Mucosa of rectum (tissue), 2 donors: ENCODE results near the gene DLL3.

Experiments
- H3K27ac ChIP-seq, 2 donors: one replicate each; pipeline ENCODE4 v1.7.0; 2013; ENCODE audit warnings: inconsistent platforms in 2 of 2, low read depth in 2 of 2, low read length in 2 of 2
- H3K27me3 ChIP-seq, 2 donors: one replicate each; pipeline ENCODE4 v1.7.0; 2013; ENCODE audit warnings: low read length in 2 of 2; ENCODE audit not compliant: control insufficient read depth in 2 of 2, insufficient read depth in 2 of 2
- H3K36me3 ChIP-seq, 2 donors: one replicate each; pipeline ENCODE4 v1.7.0; 2013; ENCODE audit warnings: low read length in 2 of 2; ENCODE audit not compliant: control insufficient read depth in 2 of 2, insufficient read depth in 2 of 2
- H3K4me1 ChIP-seq, 2 donors: one replicate each; pipeline ENCODE4 v1.7.0; 2013; ENCODE audit warnings: low read length in 2 of 2, mild to moderate bottlenecking in 1 of 2; ENCODE audit not compliant: control insufficient read depth in 2 of 2, insufficient read depth in 2 of 2
- H3K4me3 ChIP-seq, 2 donors: one replicate each; pipeline ENCODE4 v1.7.0; 2013; ENCODE audit warnings: low read length in 2 of 2
- H3K9ac ChIP-seq, 2 donors: one replicate each; pipeline ENCODE4 v1.7.0; 2013; ENCODE audit warnings: low read length in 2 of 2, low read depth in 1 of 2, mild to moderate bottlenecking in 1 of 2
- H3K9me3 ChIP-seq, 2 donors: one replicate each; pipeline ENCODE4 v1.7.0; 2013; ENCODE audit warnings: low read length in 2 of 2; ENCODE audit not compliant: control insufficient read depth in 2 of 2
- donor health status: healthy.
- donor health status: Normal muscosa, but diverticular disease.

Gene DLL3

GRCh38 chr19:39500543-39500942 lies 1.8 kb downstream of the DLL3 start:
- no peak overlapping the region for H3K27ac ChIP-seq
- H3K27me3 ChIP-seq = peaks cover 35 to 37% of the 10 kb centered on the region in 2 donors
- peaks cover 8 to 9% of the 10 kb centered on the region in 2 donors for H3K4me1 ChIP-seq
- no peaks in the 10 kb centered on the region for H3K9me3 ChIP-seq
- no peak overlapping the region for H3K4me3 ChIP-seq
- H3K36me3 ChIP-seq = no peaks in the 10 kb centered on the region
- H3K9ac ChIP-seq = no peak overlapping the region

GRCh38 chr19:39501340-39501739 lies 2.6 kb downstream of the DLL3 start:
- H3K9ac ChIP-seq = no peak overlapping the region
- H3K4me1 ChIP-seq = peaks cover 8 to 9% of the 10 kb centered on the region in 2 donors
- no peak overlapping the region for H3K27ac ChIP-seq
- H3K4me3 ChIP-seq = no peak overlapping the region
- H3K27me3 ChIP-seq = peaks cover 37 to 42% of the 10 kb centered on the region in 2 donors
- H3K36me3 ChIP-seq = no peaks in the 10 kb centered on the region
- H3K9me3 ChIP-seq = no peaks in the 10 kb centered on the region

- H3K27me3 ChIP-seq = peaks cover 48 to 53% of the 10 kb centered on the region in 2 donors
- H3K9me3 ChIP-seq = no peaks in the 10 kb centered on the region
- no peaks in the 10 kb centered on the region for H3K36me3 ChIP-seq
- peaks cover 11 to 12% of the 10 kb centered on the region in 2 donors for H3K4me1 ChIP-seq
- no peak overlapping the region for H3K4me3 ChIP-seq
- H3K9ac ChIP-seq = no peak overlapping the region
- H3K27ac ChIP-seq = no peak overlapping the region
Measured at GRCh38 chr19:39502640-39503417, 4.1 kb downstream of the DLL3 start.

- H3K9ac ChIP-seq = no peak overlapping the region
- H3K27ac ChIP-seq = no peak overlapping the region
- H3K4me1 ChIP-seq = peaks cover 3 to 7% of the 10 kb centered on the region in 2 donors
- H3K27me3 ChIP-seq = peaks cover 34 to 37% of the 10 kb centered on the region in 2 donors
- H3K36me3 ChIP-seq = no peaks in the 10 kb centered on the region
- no peak overlapping the region for H3K4me3 ChIP-seq
- H3K9me3 ChIP-seq = no peaks in the 10 kb centered on the region
Measured at GRCh38 chr19:39506598-39506943, 7.8 kb downstream of the DLL3 start.

- Histone ChIP-seq H3K9ac (no peak overlapping the region), H3K27me3 (peaks cover 33 to 37% of the 10 kb centered on the region in 2 donors)
Measured at GRCh38 chr19:39506944-39507714, 8.4 kb downstream of the DLL3 start.

GRCh38 chr19:39507715-39508364 lies 9.1 kb downstream of the DLL3 start:
- H3K27me3 ChIP-seq = peaks cover 33 to 39% of the 10 kb centered on the region in 2 donors
- no peak overlapping the region for H3K9ac ChIP-seq
- H3K36me3 ChIP-seq = no peaks in the 10 kb centered on the region
- H3K4me3 ChIP-seq = peak overlapping the region; percentile 22 to 56
- peaks cover 3 to 4% of the 10 kb centered on the region in 2 donors for H3K4me1 ChIP-seq
- H3K9me3 ChIP-seq = no peaks in the 10 kb centered on the region
- H3K27ac ChIP-seq = no peak overlapping the region

More at GRCh38 chr19:39506944-39507714, 8.4 kb downstream of the DLL3 start:
- Histone ChIP-seq H3K9me3 (no peaks in the 10 kb centered on the region), H3K27ac (no peak overlapping the region), H3K4me1 (peaks cover 3 to 7% of the 10 kb centered on the region in 2 donors), H3K36me3 (no peaks in the 10 kb centered on the region), H3K4me3 (peak overlapping the region; percentile 22 to 56)

GRCh38 chr19:39508629-39509028 lies 9.9 kb downstream of the DLL3 start:
- Histone ChIP-seq H3K9me3 (no peaks in the 10 kb centered on the region), H3K27me3 (peaks cover 34 to 43% of the 10 kb centered on the region in 2 donors), H3K27ac (no peak overlapping the region), H3K4me3 (no peak overlapping the region), H3K36me3 (no peaks in the 10 kb centered on the region), H3K9ac (no peak overlapping the region), H3K4me1 (peaks cover 3 to 4% of the 10 kb centered on the region in 2 donors)

GRCh38 chr19:39509233-39509632 lies 10.5 kb downstream of the DLL3 start:
- no peak overlapping the region for H3K27ac ChIP-seq

GRCh38 chr19:39512988-39513387 lies 14.2 kb downstream of the DLL3 start:
- no peak overlapping the region for H3K27ac ChIP-seq
- H3K27me3 ChIP-seq = peaks cover 37 to 45% of the 10 kb centered on the region in 2 donors
- H3K9me3 ChIP-seq = no peaks in the 10 kb centered on the region

More at GRCh38 chr19:39509233-39509632, 10.5 kb downstream of the DLL3 start:
- H3K4me3 ChIP-seq = no peak overlapping the region
- peaks cover 3 to 4% of the 10 kb centered on the region in 2 donors for H3K4me1 ChIP-seq
- H3K9ac ChIP-seq = no peak overlapping the region
- peaks cover 39 to 45% of the 10 kb centered on the region in 2 donors for H3K27me3 ChIP-seq
- H3K36me3 ChIP-seq = no peaks in the 10 kb centered on the region
- H3K9me3 ChIP-seq = no peaks in the 10 kb centered on the region

More at GRCh38 chr19:39512988-39513387, 14.2 kb downstream of the DLL3 start:
- Histone ChIP-seq H3K9ac (no peak overlapping the region), H3K36me3 (no peaks in the 10 kb centered on the region), H3K4me3 (no peak overlapping the region), H3K4me1 (peaks cover 0 to 7% of the 10 kb centered on the region in 2 donors)
